Fibroblast of lung (primary cell): ENCODE data around the gene TRIM4. TPM values are rescaled to one million over a fixed set of nuclear protein-coding genes. Genes with fewer than 3 reads are reported as not detected.

Experiments
- DNase-seq, 2 donors: peaks; one replicate each; pipeline versions ENCODE4 v3.0.0 to v3.0.0-alpha.2; 2010; ENCODE audit warnings: low read depth in 2 of 2
- H2AFZ ChIP-seq: 2 replicates; pipeline ENCODE4 v1.5.1; 2012; ENCODE audit warnings: low read length, control low read depth, inconsistent platforms
- H3K27ac ChIP-seq: 2 replicates; pipeline ENCODE4 v1.5.1; 2011; ENCODE audit warnings: low read length, control low read depth; ENCODE audit not compliant: insufficient read depth
- H3K27me3 ChIP-seq: 2 replicates; pipeline ENCODE4 v1.5.1; 2011; ENCODE audit warnings: mild to moderate bottlenecking, low read length; ENCODE audit not compliant: control insufficient read depth, insufficient read depth
- H3K36me3 ChIP-seq: 2 replicates; pipeline ENCODE4 v1.5.1; 2011; ENCODE audit warnings: low read length; ENCODE audit not compliant: control insufficient read depth, insufficient read depth
- H3K4me1 ChIP-seq: 2 replicates; pipeline ENCODE4 v1.5.1; 2011; ENCODE audit warnings: low read length; ENCODE audit not compliant: control insufficient read depth, insufficient read depth; ENCODE audit errors: extremely low read depth
- H3K4me2 ChIP-seq: 2 replicates; pipeline ENCODE4 v1.5.1; 2011; ENCODE audit warnings: low read length, control low read depth; ENCODE audit not compliant: insufficient read depth; ENCODE audit errors: extremely low read depth
- H3K4me3 ChIP-seq, 4 experiments: fragments of 200-600 bp in 1 of 4; sonication (generic) in 1 of 4; replicated peaks in 1 of 4; 2 replicates each; pipeline ENCODE4 v1.5.1; 2011 to 2016; ENCODE audit warnings: low read length in 4 of 4, low read depth in 3 of 4, mild to moderate bottlenecking in 3 of 4, control low read depth in 2 of 4, inconsistent platforms in 1 of 4, mixed read lengths in 1 of 4; ENCODE audit not compliant: insufficient read depth in 1 of 4; ENCODE audit errors: control extremely low read depth in 1 of 4
- H3K79me2 ChIP-seq: 2 replicates; pipeline ENCODE4 v1.5.1; 2012; ENCODE audit warnings: mild to moderate bottlenecking, low read length, inconsistent platforms; ENCODE audit not compliant: control insufficient read depth, insufficient read depth
- H3K9ac ChIP-seq: 2 replicates; pipeline ENCODE4 v1.5.1; 2011; ENCODE audit warnings: mild to moderate bottlenecking, low read length, control low read depth; ENCODE audit not compliant: insufficient read depth
- H3K9me3 ChIP-seq: 2 replicates; pipeline ENCODE4 v1.5.1; 2012; ENCODE audit warnings: low read depth, low read length; ENCODE audit not compliant: control insufficient read depth, insufficient read depth
- H4K20me1 ChIP-seq: 2 replicates; pipeline ENCODE4 v1.5.1; 2011; ENCODE audit warnings: low read length; ENCODE audit not compliant: control insufficient read depth, insufficient read depth; ENCODE audit errors: extremely low read depth
- CTCF ChIP-seq, 2 donors: IDR thresholded peaks in 1 of 2; conservative IDR thresholded peaks in 1 of 2; 1 replicate in 1 of 2; 2 replicates in 1 of 2; pipeline ENCODE4 v1.5.1; 2011 to 2012; ENCODE audit warnings: low read length in 2 of 2, control low read depth in 1 of 2, inconsistent platforms in 1 of 2, low read depth in 1 of 2, mild to moderate bottlenecking in 1 of 2
- EZH2 ChIP-seq: IDR thresholded peaks from 2 replicates; pipeline ENCODE4 v1.5.1; 2012; ENCODE audit warnings: low read length, control low read depth, mild to moderate bottlenecking; ENCODE audit errors: missing control alignments
- polyA plus RNA-seq, 2 donors: library from polyadenylated mRNA; depleted of rRNA in 1 of 2; stranded (reverse) in 1 of 2; unstranded in 1 of 2; fragments of >200 nt; gene quantifications; 2 replicates each; pipeline ENCODE4 v1.2.1, GENCODE V29; 2011 to 2012; ENCODE audit warnings: missing spikeins in 1 of 2
- total RNA-seq: library from RNA; depleted of rRNA; stranded (reverse); fragments of >200 nt; gene quantifications from 2 replicates; pipeline ENCODE4 v1.2.1, GENCODE V29; 2014

The TRIM4 gene
- total and polyA plus RNA-seq, 2 donors (not counting 1 experiment from before 2014, with no cell fraction given) = 23.1 to 31.5 TPM

GRCh38 chr7:99898023-99898357 lies 21.3 kb downstream of the TRIM4 start:
- H3K27ac ChIP-seq = no peak overlapping the region
- H4K20me1 ChIP-seq = no peaks in the 10 kb centered on the region
- H3K9me3 ChIP-seq = no peaks in the 10 kb centered on the region
- H3K27me3 ChIP-seq = no peaks in the 10 kb centered on the region
- TF ChIP-seq CTCF (conservative IDR thresholded peaks at IDR 0.05 in 1 of 2, IDR thresholded peaks at IDR 0.05 in 1 of 2; ENCODE audit: low read depth in 1 of 2, low read length in 2 of 2) (no peak), EZH2 (no peak)
- H2AFZ ChIP-seq = no peak overlapping the region
- no peaks in the 10 kb centered on the region for H3K79me2 ChIP-seq
- H3K4me1 ChIP-seq = no peaks in the 10 kb centered on the region
- no peak overlapping the region for H3K4me2 ChIP-seq
- H3K4me3 ChIP-seq = no peak overlapping the region
- DNase-seq = no peak
- H3K36me3 ChIP-seq = peaks cover 10% of the 10 kb centered on the region
- H3K9ac ChIP-seq = no peak overlapping the region

DNA sequence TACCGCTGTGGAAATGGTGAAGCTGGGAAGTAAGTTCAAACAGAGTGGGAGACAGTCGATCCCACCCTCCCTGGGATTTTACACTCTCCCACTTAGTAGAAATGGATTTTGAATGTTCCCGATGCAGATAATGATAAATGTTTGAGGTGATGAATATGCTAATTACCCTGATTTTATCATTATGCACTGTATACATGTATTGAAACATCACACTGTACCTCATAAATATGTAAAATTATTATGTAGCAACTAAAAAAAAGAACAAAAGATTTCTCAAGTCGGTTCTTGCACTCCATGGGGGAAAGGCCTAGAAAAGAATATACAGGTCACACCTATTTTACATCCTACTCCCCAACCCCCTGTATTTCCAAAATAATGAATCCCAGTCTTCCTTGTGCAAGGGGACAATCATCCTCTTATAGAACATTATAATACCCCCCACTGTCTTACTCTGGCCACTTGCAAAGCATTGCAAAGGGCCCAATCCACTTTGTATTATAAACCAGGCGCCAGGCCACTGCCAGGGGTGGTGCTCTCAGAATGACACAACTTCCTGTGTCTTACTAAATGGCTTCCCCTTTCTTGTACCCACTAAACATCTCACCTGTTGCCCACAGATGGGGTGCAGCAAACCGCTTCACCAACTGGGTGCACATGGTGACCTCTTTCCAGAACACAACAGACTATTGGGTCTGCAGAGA lies 21.9 kb downstream of the TRIM4 start:
- Histone ChIP-seq H3K4me1 (no peaks in the 10 kb centered on the region), H2AFZ (no peak overlapping the region), H3K27me3 (no peaks in the 10 kb centered on the region), H3K9ac (no peak overlapping the region), H3K9me3 (no peaks in the 10 kb centered on the region), H3K79me2 (no peaks in the 10 kb centered on the region), H4K20me1 (no peaks in the 10 kb centered on the region), H3K4me3 (no peak overlapping the region), H3K4me2 (no peak overlapping the region), H3K27ac (no peak overlapping the region), H3K36me3 (peaks cover 10% of the 10 kb centered on the region)
- TF ChIP-seq EZH2 = no peak
- no peak for TF ChIP-seq CTCF (conservative IDR thresholded peaks at IDR 0.05 in 1 of 2, IDR thresholded peaks at IDR 0.05 in 1 of 2; ENCODE audit: low read depth in 1 of 2, low read length in 2 of 2)
- no peak for DNase-seq

DNA sequence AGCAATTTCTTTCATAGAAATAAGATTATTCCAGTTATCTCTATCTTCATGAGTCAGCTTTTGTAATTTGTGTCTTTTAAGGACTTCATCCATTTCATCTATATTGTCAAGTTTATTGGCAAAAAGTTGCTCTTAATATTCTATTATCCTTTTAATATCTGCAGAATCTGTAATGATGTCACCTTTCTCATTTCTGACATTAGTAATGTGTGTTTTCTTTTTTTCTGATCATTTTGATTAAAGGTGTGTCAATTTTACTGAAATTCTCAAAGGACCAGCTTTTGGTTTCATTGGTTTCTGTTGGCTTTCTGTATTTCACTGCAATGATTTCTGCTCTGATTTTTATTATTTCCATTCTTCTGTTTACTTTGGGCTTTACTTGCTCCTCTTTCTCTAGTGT lies 24.6 kb downstream of the TRIM4 start:
- H3K4me1 ChIP-seq = no peaks in the 10 kb centered on the region
- no peak overlapping the region for H3K27ac ChIP-seq
- no peaks in the 10 kb centered on the region for H3K79me2 ChIP-seq
- DNase-seq = no peak
- H3K4me3 ChIP-seq = no peak overlapping the region
- H3K27me3 ChIP-seq = no peaks in the 10 kb centered on the region
- no peaks in the 10 kb centered on the region for H4K20me1 ChIP-seq
- peaks cover 6% of the 10 kb centered on the region for H3K36me3 ChIP-seq
- no peak overlapping the region for H3K4me2 ChIP-seq
- H3K9ac ChIP-seq = no peak overlapping the region
- no peaks in the 10 kb centered on the region for H3K9me3 ChIP-seq
- TF ChIP-seq EZH2 (no peak), CTCF (conservative IDR thresholded peaks at IDR 0.05 in 1 of 2, IDR thresholded peaks at IDR 0.05 in 1 of 2; ENCODE audit: low read depth in 1 of 2, low read length in 2 of 2) (no peak)
- no peak overlapping the region for H2AFZ ChIP-seq
